GM21786 (cell line): ENCODE data around the gene SLC7A10.

Experiments
- ATAC-seq: cut with Tn5 transposase; IDR thresholded peaks from one replicate; pipeline ENCODE4 v1.9.1; 2021; ENCODE audit not compliant: unreplicated experiment

The SLC7A10 gene

GRCh38 chr19:33255781-33256180 lies 30.1 kb upstream of the SLC7A10 start:
- no peak for ATAC-seq

- ATAC-seq: no peak
Observed at GRCh38 chr19:33254245-33254824, 28.7 kb upstream of the SLC7A10 start.

GRCh38 chr19:33252971-33253370 lies 27.3 kb upstream of the SLC7A10 start:
- no peak for ATAC-seq

GRCh38 chr19:33252418-33252962 lies 26.8 kb upstream of the SLC7A10 start:
- no peak for ATAC-seq

- ATAC-seq: no peak
Observed at GRCh38 chr19:33251526-33252090, 26.0 kb upstream of the SLC7A10 start.

GRCh38 chr19:33251076-33251475 lies 25.4 kb upstream of the SLC7A10 start:
- ATAC-seq: no peak

GRCh38 chr19:33250500-33250899 lies 24.9 kb upstream of the SLC7A10 start:
- no peak for ATAC-seq

- ATAC-seq: no peak
Observed at GRCh38 chr19:33249740-33250366, 24.2 kb upstream of the SLC7A10 start.

GRCh38 chr19:33248954-33249613 lies 23.4 kb upstream of the SLC7A10 start:
- ATAC-seq: no peak

- no peak for ATAC-seq
Observed at GRCh38 chr19:33248553-33248953, 22.9 kb upstream of the SLC7A10 start.

GRCh38 chr19:33248104-33248503 lies 22.5 kb upstream of the SLC7A10 start:
- no peak for ATAC-seq

- no peak for ATAC-seq
Observed at GRCh38 chr19:33247441-33247819, 21.8 kb upstream of the SLC7A10 start.

GRCh38 chr19:33246709-33247440 lies 21.2 kb upstream of the SLC7A10 start:
- ATAC-seq: no peak

- no peak for ATAC-seq
Observed at GRCh38 chr19:33245948-33246708, 20.5 kb upstream of the SLC7A10 start.

GRCh38 chr19:33242911-33243310 lies 17.3 kb upstream of the SLC7A10 start:
- no peak for ATAC-seq

GRCh38 chr19:33242131-33242530 lies 16.5 kb upstream of the SLC7A10 start:
- ATAC-seq: no peak

- no peak for ATAC-seq
Observed at GRCh38 chr19:33241530-33242101, 16.0 kb upstream of the SLC7A10 start.

GRCh38 chr19:33241091-33241529 lies 15.5 kb upstream of the SLC7A10 start:
- ATAC-seq: no peak

- no peak for ATAC-seq
Observed at GRCh38 chr19:33240181-33240771, 14.6 kb upstream of the SLC7A10 start.
